Measurements from ENCODE around the gene ALB.

The ALB gene

GRCh38 chr4:73440653-73441052 is 36.6 kb downstream of the ALB start:
- no peak overlapping the region for H2AFZ ChIP-seq (ENCODE audit: low read length)
- no peak for TF ChIP-seq CTCF (IDR thresholded peaks at IDR 0.05; ENCODE audit: low read length)
- no peak for TF ChIP-seq EZH2 (IDR thresholded peaks at IDR 0.05; ENCODE audit: borderline replicate concordance, low read length)
- no peaks in the 10 kb centered on the region for H3F3A ChIP-seq (ENCODE audit: insufficient read depth, low read length)
- H3K36me3 ChIP-seq (ENCODE audit: insufficient read depth, low read length), result no peaks in the 10 kb centered on the region
- no peaks in the 10 kb centered on the region for H3K9me3 ChIP-seq (ENCODE audit: low read length)
- no peaks in the 10 kb centered on the region for H3K4me1 ChIP-seq (ENCODE audit: insufficient read depth, low read length, severe bottlenecking)
- no peaks in the 10 kb centered on the region for H3K9me2 ChIP-seq (ENCODE audit: low read depth, low read length)
- H3K27me3 ChIP-seq (ENCODE audit: insufficient read depth, low read length), result no peaks in the 10 kb centered on the region
- H3K9ac ChIP-seq (ENCODE audit: low read length), result no peak overlapping the region
- no peaks in the 10 kb centered on the region for H3K79me2 ChIP-seq (ENCODE audit: insufficient read depth, low read length)
- no peak overlapping the region for H3K4me3 ChIP-seq (ENCODE audit: low read depth, low read length, poor library complexity, severe bottlenecking)
- no peak overlapping the region for H3K4me2 ChIP-seq (ENCODE audit: low read length)
- H4K20me1 ChIP-seq (ENCODE audit: insufficient read depth, low read length), result no peaks in the 10 kb centered on the region
- H3K27ac ChIP-seq (ENCODE audit: low read depth, low read length, poor library complexity, severe bottlenecking), result no peak overlapping the region

DNA sequence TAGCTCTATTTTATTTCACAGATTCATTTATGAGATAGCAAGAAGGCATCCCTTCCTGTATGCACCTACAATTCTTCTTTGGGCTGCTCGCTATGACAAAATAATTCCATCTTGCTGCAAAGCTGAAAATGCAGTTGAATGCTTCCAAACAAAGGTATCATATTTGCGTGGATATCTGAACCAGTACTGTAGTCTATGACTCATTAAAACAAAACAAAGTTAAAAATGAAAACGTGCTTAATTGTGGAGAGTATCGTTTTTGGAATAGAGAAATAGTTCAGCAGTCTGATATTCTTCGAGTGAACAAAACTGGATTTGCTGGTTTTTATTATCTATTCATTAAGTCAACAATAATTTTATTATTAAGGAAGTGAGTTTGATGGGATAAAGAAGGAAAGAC is 38.2 kb downstream of the ALB start:
- no peak overlapping the region for H3K9ac ChIP-seq (ENCODE audit: low read length)
- no peak overlapping the region for H3K4me3 ChIP-seq (ENCODE audit: low read depth, low read length, poor library complexity, severe bottlenecking)
- H3K9me3 ChIP-seq (ENCODE audit: low read length), result no peaks in the 10 kb centered on the region
- no peaks in the 10 kb centered on the region for H3K27me3 ChIP-seq (ENCODE audit: insufficient read depth, low read length)
- H3K9me2 ChIP-seq (ENCODE audit: low read depth, low read length), result no peaks in the 10 kb centered on the region
- H4K20me1 ChIP-seq (ENCODE audit: insufficient read depth, low read length), result no peaks in the 10 kb centered on the region
- no peak overlapping the region for H3K4me2 ChIP-seq (ENCODE audit: low read length)
- H3K36me3 ChIP-seq (ENCODE audit: insufficient read depth, low read length), result no peaks in the 10 kb centered on the region
- H3F3A ChIP-seq (ENCODE audit: insufficient read depth, low read length), result no peaks in the 10 kb centered on the region
- no peak overlapping the region for H2AFZ ChIP-seq (ENCODE audit: low read length)
- no peaks in the 10 kb centered on the region for H3K4me1 ChIP-seq (ENCODE audit: insufficient read depth, low read length, severe bottlenecking)
- no peaks in the 10 kb centered on the region for H3K79me2 ChIP-seq (ENCODE audit: insufficient read depth, low read length)
- TF ChIP-seq CTCF (IDR thresholded peaks at IDR 0.05; ENCODE audit: low read length), result no peak
- no peak for TF ChIP-seq EZH2 (IDR thresholded peaks at IDR 0.05; ENCODE audit: borderline replicate concordance, low read length)
- H3K27ac ChIP-seq (ENCODE audit: low read depth, low read length, poor library complexity, severe bottlenecking), result no peak overlapping the region

DNA sequence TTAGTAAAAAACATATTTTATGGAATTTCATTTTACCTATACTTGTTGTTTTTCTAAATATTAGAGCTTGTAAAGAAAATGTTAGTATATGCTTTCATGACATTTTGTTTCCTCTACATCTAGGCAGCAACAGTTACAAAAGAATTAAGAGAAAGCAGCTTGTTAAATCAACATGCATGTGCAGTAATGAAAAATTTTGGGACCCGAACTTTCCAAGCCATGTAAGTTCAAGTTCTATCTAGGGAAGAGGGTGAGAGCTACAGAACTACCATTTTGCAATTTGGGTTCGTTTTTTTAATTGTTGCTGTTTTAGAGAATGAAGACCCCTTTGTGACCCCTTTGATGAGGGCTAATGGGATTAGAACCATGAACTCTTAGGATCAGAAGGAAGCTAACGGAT is 39.1 kb downstream of the ALB start:
- Histone ChIP-seq H2AFZ (ENCODE audit: low read length) (no peak overlapping the region), H3F3A (ENCODE audit: insufficient read depth, low read length) (no peaks in the 10 kb centered on the region), H4K20me1 (ENCODE audit: insufficient read depth, low read length) (no peaks in the 10 kb centered on the region), H3K9ac (ENCODE audit: low read length) (no peak overlapping the region), H3K4me3 (ENCODE audit: low read depth, low read length, poor library complexity, severe bottlenecking) (no peak overlapping the region), H3K4me1 (ENCODE audit: insufficient read depth, low read length, severe bottlenecking) (no peaks in the 10 kb centered on the region), H3K9me2 (ENCODE audit: low read depth, low read length) (no peaks in the 10 kb centered on the region), H3K4me2 (ENCODE audit: low read length) (no peak overlapping the region), H3K27me3 (ENCODE audit: insufficient read depth, low read length) (no peaks in the 10 kb centered on the region), H3K9me3 (ENCODE audit: low read length) (no peaks in the 10 kb centered on the region), H3K79me2 (ENCODE audit: insufficient read depth, low read length) (no peaks in the 10 kb centered on the region), H3K27ac (ENCODE audit: low read depth, low read length, poor library complexity, severe bottlenecking) (no peak overlapping the region), H3K36me3 (ENCODE audit: insufficient read depth, low read length) (no peaks in the 10 kb centered on the region)
- TF ChIP-seq EZH2 (IDR thresholded peaks at IDR 0.05; ENCODE audit: borderline replicate concordance, low read length) (no peak), CTCF (IDR thresholded peaks at IDR 0.05; ENCODE audit: low read length) (no peak)
